Measurements from ENCODE around the gene NTMT2.

NTMT2 gene

DNA sequence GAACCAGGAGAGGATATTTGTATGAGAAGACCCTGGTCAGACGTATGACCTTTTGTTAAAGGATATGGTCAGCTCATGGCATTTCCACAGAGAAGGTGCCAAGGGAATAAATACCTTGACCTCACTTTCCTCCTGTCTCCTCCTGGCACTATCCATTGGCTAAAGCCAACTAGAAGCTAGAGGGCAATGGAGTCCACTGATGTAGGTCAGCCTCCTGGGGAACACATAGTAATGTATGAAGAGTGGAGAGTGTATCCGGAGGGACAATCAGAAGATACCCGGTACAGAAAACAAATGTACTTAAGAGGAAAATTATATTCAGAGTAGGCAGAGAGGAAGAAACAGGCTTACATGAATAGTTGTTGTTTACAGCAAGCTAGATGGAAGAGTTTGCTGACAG is 698 bp upstream of the NTMT2 start:
- TF ChIP-seq, protein P1, sequence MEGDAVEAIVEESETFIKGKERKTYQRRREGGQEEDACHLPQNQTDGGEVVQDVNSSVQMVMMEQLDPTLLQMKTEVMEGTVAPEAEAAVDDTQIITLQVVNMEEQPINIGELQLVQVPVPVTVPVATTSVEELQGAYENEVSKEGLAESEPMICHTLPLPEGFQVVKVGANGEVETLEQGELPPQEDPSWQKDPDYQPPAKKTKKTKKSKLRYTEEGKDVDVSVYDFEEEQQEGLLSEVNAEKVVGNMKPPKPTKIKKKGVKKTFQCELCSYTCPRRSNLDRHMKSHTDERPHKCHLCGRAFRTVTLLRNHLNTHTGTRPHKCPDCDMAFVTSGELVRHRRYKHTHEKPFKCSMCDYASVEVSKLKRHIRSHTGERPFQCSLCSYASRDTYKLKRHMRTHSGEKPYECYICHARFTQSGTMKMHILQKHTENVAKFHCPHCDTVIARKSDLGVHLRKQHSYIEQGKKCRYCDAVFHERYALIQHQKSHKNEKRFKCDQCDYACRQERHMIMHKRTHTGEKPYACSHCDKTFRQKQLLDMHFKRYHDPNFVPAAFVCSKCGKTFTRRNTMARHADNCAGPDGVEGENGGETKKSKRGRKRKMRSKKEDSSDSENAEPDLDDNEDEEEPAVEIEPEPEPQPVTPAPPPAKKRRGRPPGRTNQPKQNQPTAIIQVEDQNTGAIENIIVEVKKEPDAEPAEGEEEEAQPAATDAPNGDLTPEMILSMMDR (conservative IDR thresholded peaks at IDR 0.05) = no peak
- TF ChIP-seq ZFX (IDR thresholded peaks at IDR 0.05) = no peak
- H3K27ac ChIP-seq = no peak overlapping the region

DNA sequence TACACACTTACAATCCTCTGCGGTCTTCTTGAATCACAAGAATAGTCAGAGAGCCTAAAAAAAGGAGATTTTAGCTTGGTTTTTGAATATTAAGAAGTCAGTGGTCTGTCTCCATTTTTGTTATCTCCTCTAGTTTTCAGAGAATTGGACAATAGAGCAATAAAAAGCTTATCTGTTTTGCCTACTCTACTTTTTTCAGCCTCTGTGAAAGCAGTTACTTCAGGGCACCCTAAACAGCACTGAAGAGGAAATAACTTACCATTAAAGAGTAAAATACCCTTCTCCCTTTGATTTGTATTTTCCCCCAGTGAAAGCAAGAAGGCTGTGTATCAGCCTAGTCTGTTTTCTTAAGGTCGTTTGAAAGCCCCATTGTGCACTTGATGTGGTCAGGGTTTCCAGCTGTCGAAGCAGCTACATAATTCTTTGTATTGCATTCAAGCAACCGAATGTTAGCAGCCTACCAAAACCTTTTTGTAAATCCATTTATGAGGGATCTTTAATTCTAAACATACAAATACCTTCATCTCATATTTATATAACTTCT is 1.0 kb downstream of the NTMT2 start:
- H3K27ac ChIP-seq = no peak overlapping the region
- TF ChIP-seq ZFX (IDR thresholded peaks at IDR 0.05) = no peak
- TF ChIP-seq, protein P1 (conservative IDR thresholded peaks at IDR 0.05) = no peak

DNA sequence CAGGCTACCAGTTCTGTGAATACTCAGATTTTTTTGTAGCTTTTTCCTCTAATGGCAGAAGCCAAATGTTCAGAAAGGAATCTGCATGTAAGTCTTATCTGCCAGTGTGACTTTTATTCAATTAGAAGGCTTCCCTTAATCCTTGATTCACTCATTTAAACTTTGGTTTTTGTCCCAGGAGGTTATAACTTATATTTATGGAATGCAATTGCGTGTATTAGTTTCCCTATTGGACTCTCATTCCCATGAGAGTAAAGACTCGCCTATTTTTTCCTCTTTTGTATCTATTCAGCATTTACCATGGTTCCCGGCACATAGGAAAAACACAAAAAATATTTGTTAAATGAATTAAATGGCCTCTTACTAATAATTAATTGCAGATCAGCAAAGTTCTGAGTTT is 3.5 kb downstream of the NTMT2 start:
- H3K27ac ChIP-seq = no peak overlapping the region
- TF ChIP-seq, protein P1 (conservative IDR thresholded peaks at IDR 0.05) = no peak
- no peak for TF ChIP-seq ZFX (IDR thresholded peaks at IDR 0.05)

DNA sequence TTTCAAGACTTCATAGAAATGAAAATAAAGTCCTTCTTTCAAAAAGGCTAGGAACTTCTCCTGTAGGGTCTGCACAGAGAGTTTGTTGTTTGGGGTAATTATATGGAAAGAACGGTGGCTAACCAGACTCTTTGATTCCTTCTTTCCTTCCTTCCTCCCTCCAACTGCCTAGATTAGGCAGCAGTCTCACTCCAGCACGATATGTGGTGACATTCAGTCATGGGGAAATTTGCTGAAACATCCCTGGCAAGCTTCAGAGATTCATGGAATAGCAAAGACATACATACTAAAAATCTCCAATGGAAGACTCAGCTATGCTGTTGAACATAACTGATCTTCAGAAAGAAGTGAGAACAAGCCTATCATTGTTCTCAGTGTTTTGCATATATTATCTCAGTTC is 4.3 kb downstream of the NTMT2 start:
- H3K27ac ChIP-seq = no peak overlapping the region
- TF ChIP-seq, protein P1 (conservative IDR thresholded peaks at IDR 0.05) = no peak
- TF ChIP-seq ZFX (IDR thresholded peaks at IDR 0.05) = no peak

DNA sequence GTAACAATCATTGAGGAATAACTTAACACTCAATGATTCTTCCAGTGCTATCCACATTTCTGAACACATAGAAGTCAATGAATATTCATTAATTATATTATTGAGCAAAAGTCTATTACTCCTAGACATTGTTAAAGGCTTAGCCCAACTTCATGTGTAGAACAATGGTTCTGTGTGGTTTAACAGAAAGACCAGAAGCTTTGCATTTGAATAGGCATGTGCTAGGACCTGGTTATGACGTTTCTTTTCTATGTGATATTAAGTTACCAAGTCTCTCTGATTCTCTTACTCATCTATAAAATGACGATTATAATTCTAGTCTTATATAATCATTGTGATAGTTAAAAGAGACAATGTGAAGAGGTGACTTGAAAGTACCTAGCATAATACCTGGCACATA is 5.2 kb downstream of the NTMT2 start:
- H3K27ac ChIP-seq = no peak overlapping the region
- TF ChIP-seq, protein P1 (conservative IDR thresholded peaks at IDR 0.05) = no peak
- TF ChIP-seq ZFX (IDR thresholded peaks at IDR 0.05) = no peak

DNA sequence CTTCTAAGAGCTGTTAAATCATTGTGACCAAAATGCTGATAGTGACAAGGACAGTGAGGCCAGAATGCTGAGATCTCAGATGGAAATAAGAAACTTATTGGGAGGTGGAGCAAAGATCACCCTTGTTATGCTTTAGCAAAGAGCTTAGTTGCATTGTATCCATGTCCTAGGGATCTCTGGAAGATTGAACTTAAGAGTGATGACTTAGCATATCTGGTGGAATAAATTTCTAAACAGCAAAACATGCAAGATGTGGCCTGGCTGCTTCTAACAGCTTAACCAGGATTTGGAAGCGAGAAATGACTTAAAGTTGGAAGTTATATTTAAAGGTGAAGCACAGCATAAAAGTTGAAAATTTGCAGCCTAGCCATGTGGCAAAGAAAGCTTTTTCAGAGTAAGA is 7.7 kb downstream of the NTMT2 start:
- TF ChIP-seq ZFX (IDR thresholded peaks at IDR 0.05) = no peak
- TF ChIP-seq, protein P1 (conservative IDR thresholded peaks at IDR 0.05) = no peak
- H3K27ac ChIP-seq = no peak overlapping the region

DNA sequence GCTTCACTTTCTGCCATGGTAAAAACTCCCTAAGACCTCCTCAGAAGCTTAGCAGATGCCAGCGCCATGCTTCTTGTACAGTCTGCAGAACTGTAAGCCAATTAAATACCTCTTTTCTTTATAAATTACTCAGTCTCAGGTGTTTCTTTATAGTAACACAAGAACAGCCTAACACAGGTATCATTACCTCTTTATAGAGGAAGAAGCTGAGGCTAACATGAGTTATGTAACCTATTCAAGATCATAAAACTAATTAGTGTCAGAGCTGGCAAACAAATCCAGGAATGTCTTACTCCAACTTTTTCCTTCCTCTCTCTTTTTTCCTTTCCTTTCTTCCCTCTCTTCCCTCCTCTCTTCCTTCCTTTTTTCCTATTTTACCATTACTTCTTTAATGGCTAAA is 9.3 kb downstream of the NTMT2 start:
- no peak overlapping the region for H3K27ac ChIP-seq
- TF ChIP-seq, protein P1 (conservative IDR thresholded peaks at IDR 0.05) = no peak
- no peak for TF ChIP-seq ZFX (IDR thresholded peaks at IDR 0.05)
